Measurements from ENCODE around the gene SLC27A6. TPM values are rescaled to one million over a fixed set of nuclear protein-coding genes. Genes with fewer than 3 reads are reported as not detected.

The SLC27A6 gene
- total RNA-seq, 4 donors from 2014 or later = not detected

GRCh38 chr5:129046151-129046550, 80.9 kb downstream of the SLC27A6 start:
- no peak for ATAC-seq (ENCODE audit: low FRiP score)
- TF ChIP-seq CTCF (IDR thresholded peaks at IDR 0.05) = no peak
- DNase-seq (ENCODE audit: low spot score) = no peak

GRCh38 chr5:129048509-129048908, 83.2 kb downstream of the SLC27A6 start:
- TF ChIP-seq CTCF (IDR thresholded peaks at IDR 0.05) = no peak
- ATAC-seq (ENCODE audit: low FRiP score) (no peak), DNase-seq (ENCODE audit: low spot score) (no peak)

- no peak for TF ChIP-seq CTCF (IDR thresholded peaks at IDR 0.05)
- DNase-seq (ENCODE audit: low spot score) = no peak
- ATAC-seq (ENCODE audit: low FRiP score) = no peak
Observed at GRCh38 chr5:129049126-129049799, 84.0 kb downstream of the SLC27A6 start.

- TF ChIP-seq CTCF (IDR thresholded peaks at IDR 0.05) = no peak
- ATAC-seq (ENCODE audit: low FRiP score) (no peak), DNase-seq (ENCODE audit: low spot score) (no peak)
Observed at GRCh38 chr5:129051283-129051682, 86.0 kb downstream of the SLC27A6 start.

GRCh38 chr5:129053438-129053837, 88.2 kb downstream of the SLC27A6 start:
- TF ChIP-seq CTCF (IDR thresholded peaks at IDR 0.05) = no peak
- ATAC-seq (ENCODE audit: low FRiP score) = no peak
- no peak for DNase-seq (ENCODE audit: low spot score)

- no peak for TF ChIP-seq CTCF (IDR thresholded peaks at IDR 0.05)
- no peak for ATAC-seq (ENCODE audit: low FRiP score)
Observed at GRCh38 chr5:129057329-129057728, 92.0 kb downstream of the SLC27A6 start.

GRCh38 chr5:129061849-129062248, 96.6 kb downstream of the SLC27A6 start:
- ATAC-seq (ENCODE audit: low FRiP score) = no peak
- TF ChIP-seq CTCF (IDR thresholded peaks at IDR 0.05) = no peak
- DNase-seq (ENCODE audit: low spot score) = no peak

More at GRCh38 chr5:129057329-129057728, 92.0 kb downstream of the SLC27A6 start:
- no peak for DNase-seq (ENCODE audit: low spot score)
